Measurements from ENCODE around the gene DPEP2NB. TPM values are rescaled to one million over a fixed set of nuclear protein-coding genes. Genes with fewer than 3 reads are reported as not detected.
"Not testable (repeated sequence)": the region's sequence is repeated elsewhere in the genome, so short reads cannot be mapped to it uniquely, and the experiment has no call there.

The DPEP2NB gene
- total and polyA plus RNA-seq, 2 donors (not counting 3 experiments of a cell fraction or from before 2014, with no cell fraction given) = not detected

GRCh38 chr16:67998231-67998778, 17.4 kb downstream of the DPEP2NB start:
- H3K4me2 ChIP-seq (ENCODE audit: insufficient read depth, low read length); H3K9me3 ChIP-seq (replicated peaks; ENCODE audit: control insufficient read depth, insufficient read depth, low read length); H3K27me3 ChIP-seq (ENCODE audit: control insufficient read depth in 2 of 2, insufficient read depth in 2 of 2, low read length in 2 of 2); H3K27ac ChIP-seq (ENCODE audit: insufficient read depth, low read depth, low read length); H2AFZ ChIP-seq (ENCODE audit: low read depth, low read length); POLR2A ChIA-PET; FAIRE-seq; H3K9me1 ChIP-seq (replicated peaks; ENCODE audit: control insufficient read depth, extremely low read depth, insufficient read depth, low read length); H3K9ac ChIP-seq (replicated peaks; ENCODE audit: extremely low read depth, insufficient read depth, low read length); H3K79me2 ChIP-seq (ENCODE audit: control insufficient read depth, insufficient read depth, low read length); H4K20me1 ChIP-seq (replicated peaks; ENCODE audit: control insufficient read depth, extremely low read depth, insufficient read depth, low read length); DNase-seq (ENCODE audit: low read depth, low spot score); intact Hi-C loops (cut with micrococcal nuclease); H3K4me3 ChIP-seq (replicated peaks in 1 of 3; ENCODE audit: insufficient read depth in 1 of 3, low read depth in 1 of 3, low read length in 3 of 3); dilution Hi-C loops (cut with MboI; ENCODE audit: extremely low pct_ligation_motif_present, low sequenced_read_pairs); BruUV-seq (replicated peaks); H3K36me3 ChIP-seq (ENCODE audit: control insufficient read depth in 2 of 2, extremely low read depth in 1 of 2, insufficient read depth in 2 of 2, low read length in 2 of 2): not testable (repeated sequence)
- H3K4me1 ChIP-seq (ENCODE audit: control insufficient read depth, extremely low read depth, insufficient read depth, low read length) = peaks cover 12% of the 10 kb centered on the region
- CTCF ChIA-PET = interaction anchor here (1.2 to 3.3 kb wide), 2 partner anchors 21 to 43 kb away, joined by 3 to 11 read pairs; no protein-coding TSS in a partner anchor

GRCh38 chr16:67996666-67997065, 19.0 kb downstream of the DPEP2NB start:
- H3K27me3 ChIP-seq (ENCODE audit: control insufficient read depth in 2 of 2, insufficient read depth in 2 of 2, low read length in 2 of 2) = no peaks in the 10 kb centered on the region
- no peak for FAIRE-seq
- no peaks in the 10 kb centered on the region for H3K9me1 ChIP-seq (replicated peaks; ENCODE audit: control insufficient read depth, extremely low read depth, insufficient read depth, low read length)
- intact Hi-C loops (cut with micrococcal nuclease) (no loop called here), dilution Hi-C loops (cut with MboI; ENCODE audit: extremely low pct_ligation_motif_present, low sequenced_read_pairs) (no loop called here)
- no peak overlapping the region for H3K9ac ChIP-seq (replicated peaks; ENCODE audit: extremely low read depth, insufficient read depth, low read length)
- TF ChIP-seq POLR2AphosphoS5 (IDR thresholded peaks at IDR 0.05; ENCODE audit: insufficient read depth, low read depth, low read length) (no peak), FOS (IDR thresholded peaks at IDR 0.05; ENCODE audit: borderline replicate concordance, insufficient read depth, low read length) (no peak), MYC (IDR thresholded peaks at IDR 0.05; ENCODE audit: low read depth, low read length) (no peak), POLR2A (IDR thresholded peaks at IDR 0.05; ENCODE audit: low read depth, low read length) (no peak), JUN (IDR thresholded peaks at IDR 0.05; ENCODE audit: borderline replicate concordance, insufficient read depth, insufficient read length, low read depth) (no peak), MAX (IDR thresholded peaks at IDR 0.05; ENCODE audit: insufficient read depth, insufficient read length) (no peak), EZH2 (IDR thresholded peaks at IDR 0.05; ENCODE audit: borderline replicate concordance, low read depth, low read length, severe bottlenecking) (no peak), CTCF (IDR thresholded peaks at IDR 0.05; ENCODE audit: extremely low read depth in 1 of 2, insufficient read depth in 1 of 2, low read depth in 1 of 2, low read length in 2 of 2) (no peak), GATA2 (IDR thresholded peaks at IDR 0.05; ENCODE audit: insufficient read depth, insufficient read length, low read depth, low read length) (no peak)
- no peaks in the 10 kb centered on the region for H3K36me3 ChIP-seq (ENCODE audit: control insufficient read depth in 2 of 2, extremely low read depth in 1 of 2, insufficient read depth in 2 of 2, low read length in 2 of 2)
- H3K9me3 ChIP-seq (replicated peaks; ENCODE audit: control insufficient read depth, insufficient read depth, low read length) = no peaks in the 10 kb centered on the region
- H3K4me3 ChIP-seq (replicated peaks in 1 of 3; ENCODE audit: insufficient read depth in 1 of 3, low read depth in 1 of 3, low read length in 3 of 3) = no peak overlapping the region
- CTCF ChIA-PET = interaction anchor here (1.0 to 4.6 kb wide), 4 partner anchors 44 to 234 kb away, joined by 3 to 47 read pairs (median 4); no protein-coding TSS in a partner anchor
- H3K4me1 ChIP-seq (ENCODE audit: control insufficient read depth, extremely low read depth, insufficient read depth, low read length) = peaks cover 12% of the 10 kb centered on the region
- POLR2A ChIA-PET = no interaction called here
- no peak for DNase-seq (ENCODE audit: low read depth, low spot score)
- BruUV-seq (replicated peaks) = no TSS peak
- H3K27ac ChIP-seq (ENCODE audit: insufficient read depth, low read depth, low read length) = no peak overlapping the region
- no peaks in the 10 kb centered on the region for H4K20me1 ChIP-seq (replicated peaks; ENCODE audit: control insufficient read depth, extremely low read depth, insufficient read depth, low read length)
- no peak overlapping the region for H2AFZ ChIP-seq (ENCODE audit: low read depth, low read length)
- no peaks in the 10 kb centered on the region for H3K79me2 ChIP-seq (ENCODE audit: control insufficient read depth, insufficient read depth, low read length)
- no peak overlapping the region for H3K4me2 ChIP-seq (ENCODE audit: insufficient read depth, low read length)

All from endothelial cell of umbilical vein (primary cell).